GM18520 (cell line): Measurements from ENCODE around the gene CHST12.
"Not testable (repeated sequence)": the region's sequence is repeated elsewhere in the genome, so short reads cannot be mapped to it uniquely, and the experiment has no call there.

Experiments used
- ATAC-seq: cut with Tn5 transposase; IDR thresholded peaks from one replicate; pipeline ENCODE4 v1.9.1; 2021; ENCODE audit not compliant: unreplicated experiment

CHST12 gene

DNA sequence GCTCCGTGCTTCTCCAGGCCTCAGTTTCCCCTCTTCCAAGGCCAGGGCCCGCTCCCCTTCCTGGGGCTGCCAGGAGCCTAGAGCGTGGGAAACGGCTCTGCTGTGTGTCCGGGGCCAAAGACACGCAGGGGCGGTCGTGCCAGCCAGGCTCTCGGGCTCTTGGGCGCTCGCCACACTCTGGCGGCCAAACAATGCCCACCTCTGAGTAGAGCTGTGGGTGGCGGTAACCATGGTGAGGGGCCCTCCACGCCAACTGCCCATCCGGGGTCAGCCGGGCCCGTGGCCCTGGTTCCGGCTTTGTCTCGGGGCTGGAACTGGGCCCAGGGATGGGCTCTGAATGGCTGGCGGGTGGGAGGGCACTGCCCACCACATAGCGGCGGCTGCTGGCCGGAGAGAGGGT is 56.8 kb downstream of the CHST12 start:
- ATAC-seq = no peak

DNA sequence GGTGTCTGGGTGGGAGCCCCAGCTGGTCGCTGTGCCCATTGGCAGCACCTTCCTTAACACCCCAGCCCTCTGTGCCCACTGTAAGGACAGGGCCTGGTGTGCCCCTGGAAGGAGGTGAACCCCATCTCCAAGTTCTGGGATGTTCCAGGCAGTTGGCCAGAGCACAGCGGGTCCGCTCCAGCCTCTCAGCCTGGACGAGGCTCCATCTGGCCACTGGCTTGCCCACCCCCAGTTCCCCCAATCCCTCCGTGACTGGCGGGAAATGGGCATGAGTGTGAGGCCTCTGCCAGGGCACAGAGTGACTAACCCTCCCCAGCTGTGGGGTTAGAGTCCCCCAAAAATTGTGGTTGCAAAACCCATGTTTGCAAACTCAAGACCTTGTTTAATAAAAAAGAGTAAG is 57.2 kb downstream of the CHST12 start:
- ATAC-seq = no peak

DNA sequence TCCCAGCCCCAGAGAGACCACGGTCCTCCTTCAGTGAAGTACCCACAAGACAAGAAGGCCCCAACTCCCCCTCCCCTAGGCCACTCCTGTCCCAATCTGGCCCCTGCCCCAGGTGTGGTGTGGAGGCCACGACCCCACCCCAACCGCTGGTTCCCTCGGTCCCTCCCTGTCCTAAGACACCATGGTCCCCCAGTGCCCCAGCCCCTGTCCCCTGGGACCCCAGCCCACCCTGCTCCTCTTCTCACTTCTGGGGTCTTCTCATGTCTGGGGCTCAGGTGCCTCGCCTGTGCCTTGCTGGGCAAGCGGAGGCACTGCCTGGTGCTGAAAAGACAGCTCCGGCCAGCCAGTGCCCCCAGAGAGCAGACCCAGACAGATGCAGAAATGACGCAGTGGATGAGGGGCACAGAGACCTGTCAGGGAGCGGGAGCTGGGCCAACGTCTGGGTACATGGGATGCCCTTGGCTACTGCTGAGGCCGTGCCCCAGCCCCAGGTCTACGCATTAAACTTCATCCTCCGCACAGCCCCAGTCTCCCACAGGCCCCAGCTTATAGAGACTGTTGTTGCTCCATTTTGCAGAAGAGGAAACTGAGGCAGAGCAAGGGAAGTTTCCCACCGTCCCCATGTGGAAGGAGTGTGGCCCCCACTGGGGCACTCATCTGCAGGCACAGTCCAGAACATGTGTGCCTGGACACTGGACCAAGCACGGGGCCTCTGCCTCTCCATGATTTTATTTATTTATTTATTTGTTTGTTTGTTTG is 58.0 kb downstream of the CHST12 start:
- ATAC-seq = no peak

DNA sequence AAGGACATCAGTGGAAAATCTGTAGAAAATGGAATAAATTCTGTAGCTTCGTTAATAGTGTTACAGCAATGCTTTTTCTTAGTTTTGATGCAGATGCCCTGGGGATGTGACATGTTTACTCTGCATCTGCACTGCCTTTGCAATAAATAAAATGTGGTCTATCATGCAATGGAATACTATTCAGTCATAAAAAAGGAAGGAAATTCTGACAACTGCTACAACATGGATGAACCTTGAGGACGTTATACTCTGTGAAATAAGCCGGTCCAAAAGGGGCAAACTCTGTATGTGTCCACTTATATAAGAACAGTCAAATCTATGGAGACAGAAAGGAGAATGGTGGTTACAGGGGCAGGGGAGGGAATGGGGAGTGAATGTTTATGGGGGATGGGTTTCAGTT is 59.3 kb downstream of the CHST12 start:
- ATAC-seq = no peak

DNA sequence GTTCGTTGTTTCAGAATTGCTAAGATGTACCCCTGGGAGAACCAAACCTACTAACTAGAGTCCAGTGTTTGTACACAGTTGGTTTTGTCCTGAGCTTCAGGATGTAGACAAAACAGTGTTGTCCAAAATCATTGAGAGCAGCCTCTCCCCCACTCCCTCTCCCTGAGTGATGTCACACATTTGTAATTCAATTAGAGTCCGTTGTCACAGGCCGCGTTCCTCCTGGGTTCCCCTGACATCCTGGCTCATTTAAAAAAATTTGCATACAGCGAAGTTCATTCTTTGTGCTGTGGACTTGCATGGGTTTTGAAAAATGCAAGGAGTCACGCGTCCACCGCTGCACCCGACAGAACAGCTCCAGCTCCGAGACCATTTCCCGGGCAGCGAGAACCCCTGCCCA is 62.5 kb downstream of the CHST12 start:
- ATAC-seq = no peak

DNA sequence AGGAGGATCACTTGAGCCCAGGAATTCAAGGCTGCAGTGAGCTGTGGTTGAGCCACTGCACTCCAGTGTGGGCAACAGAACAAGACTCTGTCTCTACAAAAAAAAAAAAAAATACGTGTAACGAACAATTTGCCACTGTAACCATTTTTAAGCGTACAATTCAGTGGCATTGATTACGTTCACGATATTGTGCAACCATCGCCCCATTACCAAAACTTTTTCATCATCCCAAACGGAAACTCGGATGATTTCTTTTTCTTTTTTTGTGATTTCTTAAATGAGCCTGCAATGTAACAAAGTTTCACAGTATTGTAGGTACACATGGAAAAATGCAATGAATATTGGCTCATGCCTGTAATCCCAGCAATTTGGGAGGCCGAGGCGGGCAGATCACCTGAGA is 63.3 kb downstream of the CHST12 start:
- ATAC-seq = no peak

DNA sequence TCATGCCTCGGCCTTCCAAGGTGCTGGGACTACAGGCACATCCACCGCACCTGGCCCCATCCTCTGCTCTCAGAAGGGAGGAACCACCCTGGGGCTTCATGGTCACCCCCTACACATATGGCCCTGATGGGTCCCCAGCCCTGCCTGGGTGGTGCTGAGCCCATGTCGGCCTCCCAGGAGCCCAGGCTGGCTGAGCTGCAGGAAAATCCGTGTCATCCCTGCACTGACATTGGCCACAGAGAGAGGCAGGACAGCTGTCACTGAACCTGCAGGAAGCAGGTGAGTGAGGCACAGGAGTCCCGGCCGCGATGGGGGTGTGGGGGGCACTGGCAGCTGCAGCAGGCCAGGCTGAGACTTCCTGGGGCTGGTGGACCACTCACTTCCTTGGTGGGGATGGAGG is 64.8 kb downstream of the CHST12 start:
- ATAC-seq = no peak

DNA sequence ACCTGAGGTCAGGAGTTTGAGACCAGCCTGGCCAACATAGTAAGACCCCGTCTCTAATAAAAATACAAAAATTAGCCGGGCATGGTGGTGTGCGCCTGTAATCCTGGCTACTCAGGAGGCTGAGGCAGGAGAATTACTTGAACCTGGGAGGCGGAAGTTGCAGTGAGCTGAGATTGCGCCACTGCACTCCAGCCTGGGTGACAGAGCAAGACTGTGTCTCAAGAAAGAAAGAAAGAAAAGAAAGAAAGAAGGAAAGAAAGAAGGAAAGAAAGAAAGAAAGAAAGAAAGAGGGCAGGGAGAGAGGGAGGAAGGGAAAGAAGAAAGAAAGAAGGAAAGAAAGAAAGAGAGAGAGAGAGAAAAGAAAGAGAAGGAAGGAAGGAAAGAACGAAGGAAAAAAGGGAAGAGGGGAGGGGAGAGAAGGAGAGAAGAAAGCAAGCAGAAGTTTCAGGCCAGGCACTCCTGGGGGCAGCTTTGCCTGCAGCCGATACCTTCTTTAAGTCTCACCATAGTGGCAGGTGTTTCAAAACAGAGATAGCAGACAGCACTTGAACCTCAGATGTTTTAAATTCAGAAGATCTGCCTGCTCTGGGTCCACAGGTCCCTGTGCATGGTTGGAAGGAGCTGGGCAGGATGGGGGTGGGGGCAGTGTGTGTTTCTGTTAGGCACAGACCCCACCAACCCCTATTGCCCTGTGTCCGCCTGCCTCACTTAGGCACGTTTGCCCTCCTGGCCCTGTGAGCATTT is 66.2 kb downstream of the CHST12 start:
- ATAC-seq = not testable (repeated sequence)

DNA sequence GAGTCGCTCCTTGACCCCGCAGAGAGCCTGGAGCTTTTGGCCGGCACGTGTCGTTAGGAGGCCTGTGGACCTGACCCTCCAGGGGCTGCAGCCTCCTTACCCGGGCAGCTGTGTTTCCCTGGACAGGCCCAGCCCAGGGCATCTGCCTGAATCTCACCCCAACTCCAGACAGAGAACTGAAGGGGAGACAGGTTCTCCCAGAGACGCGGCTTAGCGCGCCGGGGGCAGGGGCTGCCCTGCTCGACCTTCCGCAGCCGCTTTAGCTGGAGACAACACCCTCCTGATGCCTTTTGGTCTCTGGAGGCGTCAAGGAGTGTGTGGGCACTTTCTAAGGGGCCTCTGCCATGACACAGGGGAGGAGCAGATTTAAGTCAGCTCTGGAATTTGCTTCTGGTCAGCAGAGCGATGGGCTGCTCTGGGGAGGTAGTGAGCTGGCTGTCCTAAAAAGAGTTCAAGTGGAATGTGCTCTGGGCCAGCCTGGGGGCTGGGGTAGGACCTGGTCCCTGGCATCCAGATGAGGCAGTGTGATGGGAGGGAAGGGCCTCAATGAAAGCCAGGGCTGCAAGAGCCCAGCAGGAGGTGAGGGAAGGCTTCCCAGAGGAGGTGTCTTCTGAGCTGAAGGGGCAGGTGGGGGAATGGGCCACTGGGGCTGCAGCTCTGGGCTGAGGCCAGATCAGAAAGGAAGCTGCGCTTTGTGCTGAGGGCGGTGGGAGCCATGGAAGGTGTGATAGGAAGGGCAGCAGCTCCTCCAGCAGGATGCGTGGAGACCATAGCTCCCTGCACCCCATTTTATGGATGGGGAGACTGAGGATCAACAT is 67.0 kb downstream of the CHST12 start:
- ATAC-seq = no peak

DNA sequence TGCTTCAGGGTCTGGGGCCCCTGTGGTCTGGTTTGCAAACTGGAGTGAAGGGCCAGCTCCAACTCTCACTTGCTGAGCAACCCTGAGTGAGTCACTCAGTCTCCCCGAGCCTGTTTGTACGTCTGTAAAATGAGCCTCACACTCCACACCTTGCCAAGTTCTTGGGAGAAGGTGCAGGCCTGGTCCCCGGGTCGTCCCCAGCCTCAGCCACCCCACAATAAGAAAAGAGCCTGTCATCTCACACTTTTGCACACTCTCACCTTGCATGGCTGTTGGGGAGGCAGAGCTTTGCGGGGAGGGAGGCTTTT is 67.6 kb downstream of the CHST12 start:
- ATAC-seq = no peak

DNA sequence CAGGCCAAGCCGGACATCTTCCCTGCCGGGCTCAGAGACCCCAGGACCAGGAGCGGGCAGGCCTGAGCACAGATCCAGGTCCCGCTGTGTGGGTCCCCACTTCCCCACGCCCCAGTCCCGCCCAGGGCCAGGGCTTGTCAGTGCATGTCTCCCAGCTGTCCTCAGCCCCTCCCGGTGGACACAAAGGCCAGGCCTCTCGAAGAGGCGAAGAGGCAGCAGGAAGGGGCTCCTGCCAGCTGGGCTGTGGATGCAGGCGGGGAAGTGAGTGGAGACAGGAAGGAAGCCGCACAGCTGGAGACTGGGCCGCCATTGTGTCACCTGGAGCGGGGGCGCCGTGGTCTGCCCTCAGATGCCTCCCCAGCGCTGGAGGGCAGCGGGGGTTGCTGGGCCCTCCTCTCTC is 68.0 kb downstream of the CHST12 start:
- ATAC-seq = no peak

DNA sequence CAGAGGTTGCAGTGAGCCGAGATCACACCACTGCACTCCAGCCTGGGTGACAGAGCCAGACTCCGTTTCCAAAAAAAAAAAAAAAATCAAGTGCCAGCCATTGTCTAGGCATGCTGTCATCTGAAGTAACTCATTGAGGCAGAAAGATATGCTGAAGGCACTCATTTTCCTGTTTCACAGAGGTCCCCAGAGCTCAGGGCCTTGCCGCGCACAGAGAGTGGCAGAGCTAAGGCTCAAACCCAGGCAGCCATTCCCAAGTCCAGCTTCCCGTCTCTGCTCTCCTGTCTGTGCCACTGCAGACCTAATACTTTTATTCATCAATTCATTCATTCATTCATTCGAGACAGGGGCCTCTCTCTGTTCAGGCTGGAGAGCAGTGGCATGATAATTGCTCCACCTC is 69.3 kb downstream of the CHST12 start:
- no peak for ATAC-seq

DNA sequence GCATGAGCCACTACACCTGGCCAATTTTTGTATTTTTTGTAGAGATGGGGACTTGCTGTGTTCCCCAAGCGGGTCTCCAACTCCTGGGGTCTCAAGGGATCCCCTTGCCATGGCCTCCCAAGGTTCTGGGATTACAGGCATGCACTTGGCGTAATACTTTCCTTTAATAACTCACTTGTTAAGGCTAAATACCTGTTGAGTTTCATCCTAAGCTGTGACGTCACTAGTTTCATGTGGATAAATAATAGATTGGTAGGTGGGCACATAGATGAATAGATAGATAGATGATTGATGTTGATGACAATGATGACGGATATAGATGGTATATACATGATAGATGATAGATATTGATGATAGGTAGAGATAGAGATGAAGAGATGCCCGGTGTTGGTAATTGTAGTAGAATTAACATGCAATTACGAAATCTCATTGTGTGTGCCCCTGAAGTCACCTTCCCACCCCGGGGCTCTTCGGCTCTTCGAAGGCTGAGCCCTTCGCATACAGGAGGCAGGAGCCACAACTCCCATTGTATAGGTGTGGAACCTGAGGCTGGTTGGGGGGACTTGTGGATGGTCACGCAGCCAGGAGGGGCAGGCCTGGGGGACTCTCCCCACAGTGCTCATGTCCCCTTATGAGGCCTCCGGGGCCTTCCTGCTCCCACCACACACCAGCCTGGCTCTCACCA is 70.2 kb downstream of the CHST12 start:
- no peak for ATAC-seq

DNA sequence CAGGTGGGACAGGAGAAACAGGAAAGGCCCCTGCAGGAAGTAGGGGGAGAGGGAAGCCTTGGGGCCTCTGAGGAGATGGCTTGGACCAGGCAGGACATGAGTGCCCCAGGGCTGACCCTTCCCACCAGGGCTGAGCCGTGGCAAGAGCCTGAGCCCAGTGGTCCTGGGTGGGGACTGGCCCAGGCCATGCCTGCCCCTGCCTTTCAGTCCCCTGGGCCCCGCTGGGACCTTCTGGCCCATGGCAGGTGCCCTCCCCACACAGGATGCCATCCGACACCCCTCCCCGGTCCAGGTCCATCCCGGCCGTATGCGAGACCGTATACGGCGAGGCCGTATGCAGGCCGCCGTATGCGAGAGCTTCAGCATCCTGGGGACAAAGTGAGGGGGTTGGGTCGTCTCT is 70.8 kb downstream of the CHST12 start:
- no peak for ATAC-seq

DNA sequence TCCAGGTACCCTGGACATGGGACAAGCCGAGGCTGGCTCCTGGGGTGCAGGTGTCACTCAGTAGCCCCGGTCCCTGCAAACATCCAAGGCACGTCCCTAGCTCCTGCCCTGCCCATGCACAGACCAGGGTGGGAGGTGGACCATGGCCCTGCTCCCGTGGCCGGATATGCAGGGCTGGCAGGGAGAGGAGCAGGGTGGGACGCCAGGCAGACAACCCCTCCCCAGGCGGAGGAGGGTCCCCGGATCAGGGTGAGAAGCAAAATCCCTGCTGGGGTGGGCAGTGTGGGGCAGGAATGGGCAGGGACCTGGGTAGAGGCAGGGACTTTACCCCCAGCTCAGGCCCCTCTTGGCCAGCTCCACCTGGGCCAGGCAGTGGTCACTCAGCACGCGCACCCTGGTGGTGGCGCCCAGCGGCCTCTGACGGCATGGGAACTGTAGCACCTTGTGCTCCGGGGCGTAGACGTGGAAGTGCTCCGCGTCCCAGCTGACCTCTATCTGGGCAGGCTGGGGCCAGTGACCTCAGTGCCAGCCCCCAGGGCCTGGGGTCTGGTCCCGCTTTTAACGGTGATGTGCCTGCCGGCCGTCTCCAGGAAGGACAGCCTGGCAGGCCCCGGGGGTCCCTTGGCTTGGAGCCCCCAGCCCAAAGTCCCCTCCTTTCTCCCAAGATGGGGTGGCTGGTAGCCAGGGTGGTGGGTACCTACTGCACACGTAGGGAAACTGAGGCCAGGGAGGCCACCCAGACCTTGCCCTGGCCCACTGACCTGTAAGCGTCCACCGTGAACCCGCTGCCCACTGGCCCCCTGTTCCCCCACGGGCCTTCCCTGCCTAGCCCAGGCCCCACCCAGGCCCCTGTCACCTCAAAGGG is 71.6 kb downstream of the CHST12 start:
- no peak for ATAC-seq

DNA sequence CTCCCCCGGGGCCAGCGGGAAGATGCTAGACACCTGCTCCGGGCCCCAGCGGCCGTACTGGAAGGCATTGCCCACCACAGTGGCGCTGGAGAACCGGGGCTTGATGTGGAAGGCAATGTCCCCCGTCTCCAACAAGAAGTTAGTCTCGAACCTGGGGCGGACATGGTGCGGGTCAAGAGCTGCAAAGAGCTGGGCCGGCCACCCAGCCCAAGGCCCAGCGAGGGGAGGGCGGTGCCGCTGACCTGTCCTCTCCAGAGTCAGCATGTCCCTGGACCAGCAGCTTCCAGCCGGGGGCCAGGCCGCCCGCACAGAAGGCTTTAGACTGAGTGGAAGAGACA is 72.2 kb downstream of the CHST12 start:
- no peak for ATAC-seq

DNA sequence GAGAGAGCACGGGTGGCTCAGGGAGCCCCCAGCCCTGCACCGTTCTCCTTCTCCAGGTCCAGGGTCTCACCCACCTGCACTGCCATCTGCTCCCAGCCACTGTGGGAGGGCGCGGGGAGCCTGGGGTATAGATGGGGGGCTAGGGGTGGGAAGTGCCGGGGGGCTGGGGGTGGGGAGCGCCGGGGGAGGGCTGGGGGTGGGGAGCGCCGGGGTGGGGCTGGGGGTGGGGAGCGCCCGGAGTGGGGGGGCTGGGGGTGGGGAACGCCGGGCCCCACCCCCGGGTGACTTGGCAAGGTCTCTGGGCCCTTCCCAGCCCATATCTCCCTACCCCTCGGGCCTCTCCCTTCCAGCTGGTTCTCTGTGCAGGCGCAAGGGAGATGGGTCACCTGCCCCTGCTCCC is 72.9 kb downstream of the CHST12 start, which contains the start of gene GRIFIN:
TSS of gene GRIFIN (minus strand) at position 101 of the 400 bp plus-strand sequence. CDS start at position 86, 15 bp downstream.
- ATAC-seq = no peak

DNA sequence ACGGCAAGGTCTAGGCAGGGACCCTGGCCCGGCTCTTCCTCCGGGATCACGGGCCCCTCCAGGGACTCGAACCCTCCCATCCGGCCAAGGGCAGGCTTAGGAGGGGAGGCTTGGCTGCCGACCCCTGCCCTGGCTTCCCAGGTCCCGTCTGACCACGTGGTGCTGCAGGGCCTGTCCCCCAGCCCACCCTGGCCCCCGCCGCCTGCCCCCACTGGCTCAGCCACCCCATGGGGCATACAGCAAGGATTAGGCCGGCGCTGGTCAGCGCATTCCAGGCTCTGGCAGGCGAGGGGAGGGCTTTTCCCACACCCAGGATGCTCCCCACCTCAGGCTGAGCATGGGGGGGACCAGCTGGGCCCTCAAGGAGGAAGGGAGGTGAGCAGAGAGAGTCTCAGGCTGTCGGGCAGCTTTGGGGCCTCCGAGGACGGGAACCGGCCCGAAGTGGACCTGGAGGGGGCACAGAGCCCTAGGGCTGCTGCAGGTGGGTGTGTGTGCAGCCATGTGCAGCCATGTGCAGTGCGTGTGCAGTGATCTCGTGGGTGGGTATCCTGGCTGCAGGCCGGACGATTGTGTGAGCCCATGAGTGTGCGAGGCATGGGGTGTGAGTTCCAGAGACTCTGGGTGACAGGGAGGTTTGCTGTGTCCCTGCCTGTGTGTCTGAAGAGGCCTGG is 73.5 kb downstream of the CHST12 start:
- no peak for ATAC-seq

DNA sequence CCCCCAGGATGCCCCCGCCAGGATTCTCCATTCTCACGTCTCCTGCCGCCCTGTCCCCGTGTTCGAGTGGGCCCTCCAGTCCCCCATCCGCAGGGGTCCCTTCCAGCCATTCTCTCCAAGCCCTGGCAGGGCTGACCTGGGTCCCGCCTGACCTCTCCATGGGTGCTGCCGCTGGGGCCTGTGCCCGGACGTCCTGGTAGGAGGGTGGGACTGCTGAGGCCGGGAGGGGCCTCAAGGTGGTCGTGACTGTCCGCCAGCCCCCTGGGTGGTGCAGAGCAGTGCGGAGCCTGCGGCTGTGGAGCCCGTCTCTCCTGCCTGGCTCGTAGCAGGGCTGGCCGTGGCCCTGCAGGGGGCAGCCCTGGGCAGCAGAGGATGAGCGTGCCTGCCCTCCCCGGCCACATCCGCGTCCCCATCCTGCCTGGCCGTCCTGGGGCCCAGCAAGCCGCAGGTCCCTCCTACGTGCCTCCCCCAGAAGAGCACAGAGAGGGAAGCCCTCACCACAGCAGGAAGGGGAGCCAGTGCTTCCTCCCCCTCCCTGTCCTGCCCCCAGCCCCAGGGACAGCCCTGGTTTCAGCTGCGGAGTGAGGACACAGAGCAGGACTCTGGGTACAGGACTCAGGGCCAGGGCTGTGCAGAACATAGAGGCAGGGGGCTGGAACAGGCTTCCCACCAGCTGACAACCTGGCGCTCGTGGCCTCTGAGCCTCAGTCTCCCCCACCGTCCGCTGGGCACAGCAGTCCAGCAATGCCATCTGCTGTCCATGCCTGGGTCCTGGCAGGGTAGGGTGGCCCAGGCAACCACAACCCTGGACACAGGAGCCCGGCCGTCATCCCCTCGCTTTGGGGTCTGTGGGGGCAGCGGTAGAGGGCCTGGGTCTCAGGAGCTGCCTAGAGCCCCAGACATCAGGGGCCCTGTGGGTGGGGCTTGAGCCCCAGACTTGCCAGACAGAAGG is 74.3 kb downstream of the CHST12 start:
- ATAC-seq = no peak
